ENCODE data around the gene PADI6.

Gene PADI6

GRCh38 chr1:17441265-17441992, 69.4 kb downstream of the PADI6 start (continued):
- TF ChIP-seq ZBTB44 (tag by site-specific recombination; IDR thresholded peaks at IDR 0.05) (peak; percentile 82), ZNF211 (tag by site-specific recombination; IDR thresholded peaks at IDR 0.05; ENCODE audit: low read depth) (no peak), ZNF114 (tag by site-specific recombination; IDR thresholded peaks at IDR 0.05) (no peak), SALL2 (tag by site-specific recombination; IDR thresholded peaks at IDR 0.05; ENCODE audit: borderline replicate concordance) (no peak), MYNN (tag by site-specific recombination; IDR thresholded peaks at IDR 0.05; ENCODE audit: borderline replicate concordance) (no peak), ZFHX2 (tag by site-specific recombination; conservative IDR thresholded peaks at IDR 0.05) (no peak), ZBTB20 (tag by site-specific recombination; IDR thresholded peaks at IDR 0.05) (peak; percentile 57; the same call in 1 of the 2 replicates), ZNF350 (tag by site-specific recombination; IDR thresholded peaks at IDR 0.05) (no peak), ZNF174 (tag by site-specific recombination; IDR thresholded peaks at IDR 0.05) (no peak), ZNF624 (tag by site-specific recombination; IDR thresholded peaks at IDR 0.05) (no peak), ZNF600 (tag by site-specific recombination; IDR thresholded peaks at IDR 0.05) (peak; percentile 87), TRIM28 (IDR thresholded peaks at IDR 0.05; ENCODE audit: borderline replicate concordance, low read length) (peak; percentile 83; the same call in 1 of the 2 replicates), ZNF76 (tag by site-specific recombination; IDR thresholded peaks at IDR 0.05; ENCODE audit: borderline replicate concordance, low read depth) (no peak), HOXA7 (CRISPR knock-in tag; IDR thresholded peaks at IDR 0.05; ENCODE audit: borderline replicate concordance) (no peak), ZNF239 (tag by site-specific recombination; IDR thresholded peaks at IDR 0.05) (no peak), ZFP37 (tag by site-specific recombination; IDR thresholded peaks at IDR 0.05) (no peak), TCF7L2 (IDR thresholded peaks at IDR 0.05; ENCODE audit: borderline replicate concordance, low read depth, low read length) (no peak), KLF17 (tag by site-specific recombination; IDR thresholded peaks at IDR 0.05) (no peak; the same call in 1 of the 2 replicates), ZNF394 (tag by site-specific recombination; IDR thresholded peaks at IDR 0.05; ENCODE audit: borderline replicate concordance) (peak; percentile 29; the same call in 1 of the 2 replicates), ZNF549 (tag by site-specific recombination; IDR thresholded peaks at IDR 0.05) (no peak), ZNF214 (tag by site-specific recombination; IDR thresholded peaks at IDR 0.05; ENCODE audit: borderline replicate concordance) (no peak), ZBTB48 (tag by site-specific recombination; IDR thresholded peaks at IDR 0.05) (no peak), ZNF132 (tag by site-specific recombination; IDR thresholded peaks at IDR 0.05; ENCODE audit: borderline replicate concordance) (no peak), ZNF169 (tag by site-specific recombination; IDR thresholded peaks at IDR 0.05) (no peak), ZNF555 (tag by site-specific recombination; conservative IDR thresholded peaks at IDR 0.05) (no peak), GLI2 (tag by site-specific recombination; IDR thresholded peaks at IDR 0.05; ENCODE audit: borderline replicate concordance, low read depth) (no peak)
- TF ChIP-seq, protein P1, sequence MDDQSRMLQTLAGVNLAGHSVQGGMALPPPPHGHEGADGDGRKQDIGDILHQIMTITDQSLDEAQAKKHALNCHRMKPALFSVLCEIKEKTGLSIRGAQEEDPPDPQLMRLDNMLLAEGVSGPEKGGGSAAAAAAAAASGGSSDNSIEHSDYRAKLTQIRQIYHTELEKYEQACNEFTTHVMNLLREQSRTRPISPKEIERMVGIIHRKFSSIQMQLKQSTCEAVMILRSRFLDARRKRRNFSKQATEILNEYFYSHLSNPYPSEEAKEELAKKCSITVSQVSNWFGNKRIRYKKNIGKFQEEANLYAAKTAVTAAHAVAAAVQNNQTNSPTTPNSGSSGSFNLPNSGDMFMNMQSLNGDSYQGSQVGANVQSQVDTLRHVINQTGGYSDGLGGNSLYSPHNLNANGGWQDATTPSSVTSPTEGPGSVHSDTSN (CRISPR knock-in tag; IDR thresholded peaks at IDR 0.05) = no peak
- TF ChIP-seq, protein P2, sequence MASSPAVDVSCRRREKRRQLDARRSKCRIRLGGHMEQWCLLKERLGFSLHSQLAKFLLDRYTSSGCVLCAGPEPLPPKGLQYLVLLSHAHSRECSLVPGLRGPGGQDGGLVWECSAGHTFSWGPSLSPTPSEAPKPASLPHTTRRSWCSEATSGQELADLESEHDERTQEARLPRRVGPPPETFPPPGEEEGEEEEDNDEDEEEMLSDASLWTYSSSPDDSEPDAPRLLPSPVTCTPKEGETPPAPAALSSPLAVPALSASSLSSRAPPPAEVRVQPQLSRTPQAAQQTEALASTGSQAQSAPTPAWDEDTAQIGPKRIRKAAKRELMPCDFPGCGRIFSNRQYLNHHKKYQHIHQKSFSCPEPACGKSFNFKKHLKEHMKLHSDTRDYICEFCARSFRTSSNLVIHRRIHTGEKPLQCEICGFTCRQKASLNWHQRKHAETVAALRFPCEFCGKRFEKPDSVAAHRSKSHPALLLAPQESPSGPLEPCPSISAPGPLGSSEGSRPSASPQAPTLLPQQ (tag by site-specific recombination; IDR thresholded peaks at IDR 0.05) = peak; percentile 81
- TF ChIP-seq, protein P3, sequence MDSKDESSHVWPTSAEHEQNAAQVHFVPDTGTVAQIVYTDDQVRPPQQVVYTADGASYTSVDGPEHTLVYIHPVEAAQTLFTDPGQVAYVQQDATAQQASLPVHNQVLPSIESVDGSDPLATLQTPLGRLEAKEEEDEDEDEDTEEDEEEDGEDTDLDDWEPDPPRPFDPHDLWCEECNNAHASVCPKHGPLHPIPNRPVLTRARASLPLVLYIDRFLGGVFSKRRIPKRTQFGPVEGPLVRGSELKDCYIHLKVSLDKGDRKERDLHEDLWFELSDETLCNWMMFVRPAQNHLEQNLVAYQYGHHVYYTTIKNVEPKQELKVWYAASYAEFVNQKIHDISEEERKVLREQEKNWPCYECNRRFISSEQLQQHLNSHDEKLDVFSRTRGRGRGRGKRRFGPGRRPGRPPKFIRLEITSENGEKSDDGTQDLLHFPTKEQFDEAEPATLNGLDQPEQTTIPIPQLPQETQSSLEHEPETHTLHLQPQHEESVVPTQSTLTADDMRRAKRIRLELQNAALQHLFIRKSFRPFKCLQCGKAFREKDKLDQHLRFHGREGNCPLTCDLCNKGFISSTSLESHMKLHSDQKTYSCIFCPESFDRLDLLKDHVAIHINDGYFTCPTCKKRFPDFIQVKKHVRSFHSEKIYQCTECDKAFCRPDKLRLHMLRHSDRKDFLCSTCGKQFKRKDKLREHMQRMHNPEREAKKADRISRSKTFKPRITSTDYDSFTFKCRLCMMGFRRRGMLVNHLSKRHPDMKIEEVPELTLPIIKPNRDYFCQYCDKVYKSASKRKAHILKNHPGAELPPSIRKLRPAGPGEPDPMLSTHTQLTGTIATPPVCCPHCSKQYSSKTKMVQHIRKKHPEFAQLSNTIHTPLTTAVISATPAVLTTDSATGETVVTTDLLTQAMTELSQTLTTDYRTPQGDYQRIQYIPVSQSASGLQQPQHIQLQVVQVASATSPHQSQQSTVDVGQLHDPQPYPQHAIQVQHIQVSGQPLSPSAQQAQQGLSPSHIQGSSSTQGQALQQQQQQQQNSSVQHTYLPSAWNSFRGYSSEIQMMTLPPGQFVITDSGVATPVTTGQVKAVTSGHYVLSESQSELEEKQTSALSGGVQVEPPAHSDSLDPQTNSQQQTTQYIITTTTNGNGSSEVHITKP (tag by site-specific recombination; IDR thresholded peaks at IDR 0.05) = no peak
- TF ChIP-seq, protein P4, sequence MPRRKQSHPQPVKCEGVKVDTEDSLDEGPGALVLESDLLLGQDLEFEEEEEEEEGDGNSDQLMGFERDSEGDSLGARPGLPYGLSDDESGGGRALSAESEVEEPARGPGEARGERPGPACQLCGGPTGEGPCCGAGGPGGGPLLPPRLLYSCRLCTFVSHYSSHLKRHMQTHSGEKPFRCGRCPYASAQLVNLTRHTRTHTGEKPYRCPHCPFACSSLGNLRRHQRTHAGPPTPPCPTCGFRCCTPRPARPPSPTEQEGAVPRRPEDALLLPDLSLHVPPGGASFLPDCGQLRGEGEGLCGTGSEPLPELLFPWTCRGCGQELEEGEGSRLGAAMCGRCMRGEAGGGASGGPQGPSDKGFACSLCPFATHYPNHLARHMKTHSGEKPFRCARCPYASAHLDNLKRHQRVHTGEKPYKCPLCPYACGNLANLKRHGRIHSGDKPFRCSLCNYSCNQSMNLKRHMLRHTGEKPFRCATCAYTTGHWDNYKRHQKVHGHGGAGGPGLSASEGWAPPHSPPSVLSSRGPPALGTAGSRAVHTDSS (tag by site-specific recombination; IDR thresholded peaks at IDR 0.05) = no peak
